CD4-positive, alpha-beta T cell (primary cell): ENCODE measurements around the gene DHRS13. TPM values are rescaled to one million over a fixed set of nuclear protein-coding genes. Genes with fewer than 3 reads are reported as not detected.

Source experiments
- ATAC-seq: fragments of 200-7000 bp; cut with Tn5 transposase; one replicate; pipeline ENCODE4 v1.10.0; 2022; ENCODE audit warnings: mild to moderate bottlenecking; ENCODE audit not compliant: poor library complexity
- CTCF ChIA-PET: fragments of 350-600 bp; sonication (Branson Sonifier 250); formaldehyde crosslinking; loops from one replicate; lab custom pipeline; 2021; ENCODE audit warnings: antibody characterized with exemption, inconsistent platforms; lab: Charles Lee
- POLR2A ChIA-PET: fragments of 350-600 bp; sonication (Branson Sonifier 250); formaldehyde crosslinking; loops from one replicate; lab custom pipeline; 2021; ENCODE audit warnings: antibody characterized with exemption, inconsistent platforms; lab: Charles Lee
- DNase-seq, 14 experiments: peaks; one replicate each; pipeline ENCODE4 v3.0.0-alpha.2; 2013 to 2020; ENCODE audit warnings: mixed read lengths in 2 of 14
- H3K27ac ChIP-seq, 2 donors: one replicate each; pipeline versions ENCODE4 v1.5.1 to v1.7.0; 2013; ENCODE audit warnings: low read length in 2 of 2, low read depth in 1 of 2, mild to moderate bottlenecking in 1 of 2
- H3K27me3 ChIP-seq, 2 experiments: 1 replicate in 1 of 2; 2 replicates in 1 of 2; pipeline versions ENCODE4 v1.6.1 to v1.7.0; 2013; ENCODE audit warnings: low read length in 2 of 2, control low read depth in 1 of 2, mild to moderate bottlenecking in 1 of 2, moderate library complexity in 1 of 2; ENCODE audit not compliant: insufficient read depth in 2 of 2, control insufficient read depth in 1 of 2
- H3K36me3 ChIP-seq: one replicate; pipeline ENCODE4 v1.6.1; 2013; ENCODE audit warnings: low read length, control low read depth; ENCODE audit not compliant: insufficient read depth
- H3K4me1 ChIP-seq: one replicate; pipeline ENCODE4 v1.6.1; 2013; ENCODE audit warnings: low read length, control low read depth; ENCODE audit not compliant: insufficient read depth
- H3K4me3 ChIP-seq: one replicate; pipeline ENCODE4 v1.5.1; 2013; ENCODE audit warnings: mild to moderate bottlenecking, low read length, moderate library complexity
- H3K9me3 ChIP-seq, 2 experiments: 1 replicate in 1 of 2; 2 replicates in 1 of 2; pipeline versions ENCODE4 v1.6.1 to v1.7.0; 2013; ENCODE audit warnings: low read length in 2 of 2, mild to moderate bottlenecking in 2 of 2, control low read depth in 1 of 2, moderate library complexity in 1 of 2; ENCODE audit not compliant: control insufficient read depth in 1 of 2, insufficient read depth in 1 of 2
- H3K27ac Mint-ChIP-seq: one replicate; pipeline ENCODE4 v1.8.0; 2020; ENCODE audit warnings: mixed read lengths
- H3K27me3 Mint-ChIP-seq: one replicate; pipeline ENCODE4 v1.8.0; 2021; ENCODE audit warnings: mixed read lengths
- H3K36me3 Mint-ChIP-seq: one replicate; pipeline ENCODE4 v1.8.0; 2021; ENCODE audit warnings: low read depth, mixed read lengths
- H3K4me1 Mint-ChIP-seq: one replicate; pipeline ENCODE4 v1.8.0; 2021; ENCODE audit warnings: low read depth, mixed read lengths
- H3K4me3 Mint-ChIP-seq: one replicate; pipeline ENCODE4 v1.8.0; 2020; ENCODE audit warnings: mild to moderate bottlenecking, mixed read lengths
- H3K9me3 Mint-ChIP-seq: one replicate; pipeline ENCODE4 v1.8.0; 2020; ENCODE audit warnings: mixed read lengths
- intact Hi-C, 2 experiments: fragments of 100-400 bp; cut with DNase I in 1 of 2; cut with micrococcal nuclease in 1 of 2; formaldehyde crosslinking; loops; one replicate each; pipeline versions ENCODE4 v1.15.1 to v1.9.0; 2023 to 2025; cut with DNase I, micrococcal nuclease
- total RNA-seq, 174 experiments: library from RNA in 2 of 174; stranded (reverse) in 2 of 174; gene quantifications; one replicate each; pipeline ENCODE4 v1.2.3 and lab custom pipeline; 2021 to 2026
- TF ChIP-seq, protein P1 (sequence below): fragments of 200-600 bp; IDR thresholded peaks from one replicate; pipeline ENCODE4 v1.8.0; 2022; ENCODE audit warnings: antibody characterized with exemption, mild to moderate bottlenecking

The DHRS13 gene
- total RNA-seq, 2 experiments from 2014 or later: 33.5 to 34.3 TPM

GRCh38 chr17:28948873-28949184 lies 46.0 kb upstream of the DHRS13 start:
- Mint-ChIP-seq H3K27ac (peak overlapping the region; percentile 97), H3K4me1 (peaks cover 46% of the 10 kb centered on the region), H3K4me3 (peak overlapping the region; percentile 96), H3K27me3 (no peaks in the 10 kb centered on the region), H3K36me3 (peaks cover 57% of the 10 kb centered on the region), H3K9me3 (no peaks in the 10 kb centered on the region)
- Histone ChIP-seq H3K36me3 (peaks cover 12% of the 10 kb centered on the region), H3K4me1 (peaks cover 62% of the 10 kb centered on the region), H3K4me3 (peak overlapping the region; percentile 90), H3K27me3 (no peaks in the 10 kb centered on the region), H3K9me3 (no peaks in the 10 kb centered on the region), H3K27ac (peak overlapping the region; percentile 77 to 90)
- ChIA-PET CTCF (interaction anchor here (0.7 to 5.7 kb wide), 8 partner anchors 15 to 221 kb away, joined by 3 to 56 read pairs (median 8); partner anchors contain the start of genes DHRS13, NEK8 and TLCD1), POLR2A (interaction anchor here (0.6 to 10.3 kb wide), 14 partner anchors 9 to 435 kb away, joined by 3 to 150 read pairs (median 8); partner anchors contain the start of genes DHRS13, FLOT2, NEK8 and NUFIP2)
- TF ChIP-seq, protein P1, sequence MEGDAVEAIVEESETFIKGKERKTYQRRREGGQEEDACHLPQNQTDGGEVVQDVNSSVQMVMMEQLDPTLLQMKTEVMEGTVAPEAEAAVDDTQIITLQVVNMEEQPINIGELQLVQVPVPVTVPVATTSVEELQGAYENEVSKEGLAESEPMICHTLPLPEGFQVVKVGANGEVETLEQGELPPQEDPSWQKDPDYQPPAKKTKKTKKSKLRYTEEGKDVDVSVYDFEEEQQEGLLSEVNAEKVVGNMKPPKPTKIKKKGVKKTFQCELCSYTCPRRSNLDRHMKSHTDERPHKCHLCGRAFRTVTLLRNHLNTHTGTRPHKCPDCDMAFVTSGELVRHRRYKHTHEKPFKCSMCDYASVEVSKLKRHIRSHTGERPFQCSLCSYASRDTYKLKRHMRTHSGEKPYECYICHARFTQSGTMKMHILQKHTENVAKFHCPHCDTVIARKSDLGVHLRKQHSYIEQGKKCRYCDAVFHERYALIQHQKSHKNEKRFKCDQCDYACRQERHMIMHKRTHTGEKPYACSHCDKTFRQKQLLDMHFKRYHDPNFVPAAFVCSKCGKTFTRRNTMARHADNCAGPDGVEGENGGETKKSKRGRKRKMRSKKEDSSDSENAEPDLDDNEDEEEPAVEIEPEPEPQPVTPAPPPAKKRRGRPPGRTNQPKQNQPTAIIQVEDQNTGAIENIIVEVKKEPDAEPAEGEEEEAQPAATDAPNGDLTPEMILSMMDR: no peak
- ATAC-seq: no peak
- DNase-seq: no peak
- intact Hi-C loops: loop anchor here (1.0 to 5.0 kb wide), 3 partner anchors 23 to 107 kb away; partner anchors contain the start of gene FAM222B (in 1 of the 2)

DNA sequence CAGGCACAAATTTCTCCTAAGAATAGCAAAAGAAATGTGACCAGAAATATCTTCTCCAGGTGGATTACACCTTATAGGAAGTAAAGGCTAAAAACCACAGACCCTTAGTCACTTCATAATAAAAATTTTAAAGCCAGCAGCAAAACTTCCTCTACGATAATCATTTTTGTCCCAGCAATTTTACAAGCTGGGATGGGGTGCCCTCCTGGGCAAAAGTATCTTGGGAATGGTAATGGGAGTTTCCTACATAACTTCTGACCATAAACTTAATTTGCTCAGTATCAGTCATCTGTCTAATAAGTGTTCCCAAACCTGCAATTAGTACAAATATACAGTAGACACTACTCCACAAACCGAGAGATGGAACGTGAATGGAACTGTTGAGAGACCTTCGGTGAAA lies 45.5 kb upstream of the DHRS13 start:
- CTCF ChIA-PET: interaction anchor here (1.0 to 5.7 kb wide), 6 partner anchors 18 to 221 kb away, joined by 3 to 56 read pairs (median 8); partner anchors contain the start of genes DHRS13, NEK8 and TLCD1
- ATAC-seq: no peak
- H3K36me3 ChIP-seq: peaks cover 16% of the 10 kb centered on the region
- no peaks in the 10 kb centered on the region for H3K27me3 Mint-ChIP-seq
- H3K27me3 ChIP-seq: no peaks in the 10 kb centered on the region
- H3K27ac Mint-ChIP-seq: peak overlapping the region; percentile 97
- H3K4me3 Mint-ChIP-seq: peak overlapping the region; percentile 96
- peak overlapping the region; percentile 77 to 90 for H3K27ac ChIP-seq
- TF ChIP-seq, protein P1: no peak
- H3K4me1 Mint-ChIP-seq: peaks cover 51% of the 10 kb centered on the region
- H3K4me3 ChIP-seq: peak overlapping the region; percentile 90
- H3K36me3 Mint-ChIP-seq: peaks cover 62% of the 10 kb centered on the region
- no peaks in the 10 kb centered on the region for H3K9me3 Mint-ChIP-seq
- POLR2A ChIA-PET: interaction anchor here (0.7 to 10.3 kb wide), 8 partner anchors 9 to 286 kb away, joined by 3 to 150 read pairs (median 10); partner anchors contain the start of genes DHRS13, NEK8, SDF2 and SUPT6H
- intact Hi-C loops: loop anchor here in 1 of 2 experiments (1.0 to 5.0 kb wide), 2 partner anchors 44 to 106 kb away; partner anchors contain the start of gene FAM222B
- H3K4me1 ChIP-seq: peaks cover 57% of the 10 kb centered on the region
- no peaks in the 10 kb centered on the region for H3K9me3 ChIP-seq
- no peak for DNase-seq

DNA sequence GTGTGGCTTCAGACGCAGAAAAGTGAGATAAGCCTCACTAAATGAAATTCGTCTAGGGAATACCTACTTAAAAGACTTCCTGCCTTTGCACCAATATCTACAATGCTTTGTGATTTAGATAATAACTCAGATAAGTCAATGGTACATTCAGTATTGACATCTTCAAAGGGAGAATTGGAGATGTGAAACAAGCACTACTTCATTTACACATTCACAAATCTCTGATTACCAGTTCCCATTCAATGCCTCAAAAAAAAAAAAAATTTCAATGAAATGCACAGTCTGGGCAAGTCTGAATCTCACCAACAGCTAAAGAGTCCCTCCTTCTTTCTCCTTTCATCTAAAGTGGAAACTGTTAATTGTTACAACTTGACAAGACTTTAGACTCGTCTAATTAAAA lies 44.8 kb upstream of the DHRS13 start:
- H3K4me3 ChIP-seq: no peak overlapping the region
- peaks cover 57% of the 10 kb centered on the region for H3K4me1 Mint-ChIP-seq
- TF ChIP-seq, protein P1: no peak
- ATAC-seq (no peak), DNase-seq (peak in 3 of 14 experiments; percentile 23 to 47 (median 28))
- no peaks in the 10 kb centered on the region for H3K27me3 Mint-ChIP-seq
- peak overlapping the region; percentile 96 for H3K4me3 Mint-ChIP-seq
- peak overlapping the region in 1 of 2 donors; percentile 77 for H3K27ac ChIP-seq
- intact Hi-C loops: loop anchor here in 1 of 2 experiments (1.0 to 5.0 kb wide), 2 partner anchors 43 to 105 kb away; partner anchors contain the start of gene FAM222B
- H3K27me3 ChIP-seq: no peaks in the 10 kb centered on the region
- H3K4me1 ChIP-seq: peaks cover 50% of the 10 kb centered on the region
- CTCF ChIA-PET: interaction anchor here (0.6 to 3.0 kb wide), 4 partner anchors 22 to 184 kb away, joined by 3 to 13 read pairs (median 3); no protein-coding TSS in a partner anchor
- H3K9me3 Mint-ChIP-seq: no peaks in the 10 kb centered on the region
- H3K9me3 ChIP-seq: no peaks in the 10 kb centered on the region
- H3K36me3 ChIP-seq: peaks cover 22% of the 10 kb centered on the region
- H3K36me3 Mint-ChIP-seq: peaks cover 68% of the 10 kb centered on the region
- POLR2A ChIA-PET: interaction anchor here (0.7 to 10.3 kb wide), 4 partner anchors 10 to 228 kb away, joined by 3 to 150 read pairs (median 4); partner anchors contain the start of gene RPL23A
- peak overlapping the region; percentile 97 for H3K27ac Mint-ChIP-seq
